Measurements from ENCODE around the gene HTT-AS.
"Not testable (repeated sequence)": the region's sequence is repeated elsewhere in the genome, so short reads cannot be mapped to it uniquely, and the experiment has no call there.

Gene HTT-AS

DNA sequence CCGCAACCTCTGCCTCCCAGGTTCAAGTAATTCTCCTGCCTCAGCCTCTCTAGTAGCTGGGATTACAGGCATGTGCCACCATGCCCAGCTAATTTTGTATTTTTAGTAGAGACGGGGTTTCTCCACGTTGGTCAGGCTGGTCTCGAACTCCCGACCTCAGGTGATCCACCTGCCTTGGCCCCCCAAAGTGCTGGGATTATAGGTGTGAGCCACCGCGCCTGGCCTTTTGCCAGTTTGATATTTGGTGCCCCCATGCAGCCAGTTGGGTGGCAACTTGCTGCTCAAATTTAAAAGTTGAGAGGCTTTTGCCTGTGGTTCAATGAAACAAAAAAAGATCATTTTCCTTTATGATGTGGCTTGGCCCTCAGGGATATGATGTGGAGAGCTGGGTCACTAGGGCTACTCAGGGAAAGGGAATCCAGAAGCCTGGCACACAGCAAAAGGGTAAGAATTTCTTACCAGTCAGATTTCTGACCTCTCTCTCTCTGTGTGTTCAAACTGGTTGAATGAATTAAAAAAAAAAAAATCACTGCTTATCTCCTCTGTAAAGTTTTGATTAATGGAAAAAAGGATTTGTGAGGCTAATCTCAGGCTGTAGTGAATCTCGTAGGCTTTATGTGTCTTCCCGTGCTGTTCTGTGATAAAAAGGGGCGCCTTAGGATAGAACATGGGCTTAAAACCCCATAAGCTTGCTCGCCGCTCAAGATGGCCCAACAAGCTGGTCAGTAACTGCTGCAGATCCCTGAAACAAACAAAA is 23.0 kb downstream of the HTT-AS start:
- DNase-seq: not testable (repeated sequence)

DNA sequence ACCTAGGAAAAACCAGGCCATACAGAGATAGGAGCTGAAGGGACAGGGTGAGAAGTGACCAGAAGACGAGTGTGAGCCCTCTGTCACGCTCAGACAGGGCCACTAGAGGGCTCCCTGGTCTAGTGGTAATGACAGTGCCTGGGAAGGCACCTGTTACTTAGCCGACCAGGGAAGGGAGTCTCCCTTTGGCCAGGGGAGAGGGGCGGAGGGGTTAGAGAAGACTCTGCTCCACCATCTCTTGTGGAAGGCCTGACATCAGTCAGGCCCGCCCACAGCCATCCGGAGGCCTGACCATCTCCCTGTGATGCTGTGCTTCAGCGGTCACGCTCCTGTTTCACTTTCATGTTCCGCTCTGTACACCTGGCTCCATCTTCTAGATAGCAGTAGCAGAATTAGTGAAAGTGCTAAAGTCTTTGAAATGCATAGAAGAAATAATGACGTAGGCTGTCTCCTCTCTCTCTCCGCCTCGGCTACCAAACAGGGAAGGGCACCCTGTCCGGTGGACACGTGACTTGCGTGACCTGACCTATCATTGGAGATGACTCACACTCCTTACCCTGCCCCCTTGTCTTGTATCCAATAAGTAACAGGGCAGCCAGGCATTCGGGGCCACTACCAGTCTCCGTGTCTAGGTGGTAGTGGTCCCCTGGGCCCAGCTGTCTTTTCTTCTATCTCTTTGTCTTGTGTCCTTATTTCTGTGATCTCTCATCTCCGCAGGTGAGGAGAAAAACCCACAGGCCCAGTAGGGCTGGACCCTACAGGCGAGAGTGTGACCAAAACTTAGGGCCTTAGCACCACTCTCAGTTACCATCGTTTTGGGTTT is 26.7 kb downstream of the HTT-AS start:
- DNase-seq: peak; percentile 63

DNA sequence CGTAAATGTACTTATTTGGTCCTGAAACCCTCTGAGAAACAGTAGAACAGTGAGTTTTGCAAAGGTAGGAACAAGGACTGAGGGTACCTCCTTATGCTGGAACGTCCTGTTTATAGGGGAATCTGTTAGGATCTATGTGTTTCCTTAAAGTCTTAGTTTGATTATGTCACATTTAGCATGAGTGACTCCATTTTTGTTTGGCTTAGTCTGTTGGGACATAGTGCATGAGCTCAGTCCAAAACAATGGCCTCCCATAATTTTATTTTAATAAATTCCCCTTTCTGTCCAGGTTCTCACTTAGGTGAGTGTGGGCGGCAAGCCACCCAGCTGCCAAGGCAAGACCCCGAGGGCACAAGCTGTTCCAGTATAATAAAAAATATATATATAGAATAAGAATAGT is 27.7 kb downstream of the HTT-AS start:
- DNase-seq: no peak

DNA sequence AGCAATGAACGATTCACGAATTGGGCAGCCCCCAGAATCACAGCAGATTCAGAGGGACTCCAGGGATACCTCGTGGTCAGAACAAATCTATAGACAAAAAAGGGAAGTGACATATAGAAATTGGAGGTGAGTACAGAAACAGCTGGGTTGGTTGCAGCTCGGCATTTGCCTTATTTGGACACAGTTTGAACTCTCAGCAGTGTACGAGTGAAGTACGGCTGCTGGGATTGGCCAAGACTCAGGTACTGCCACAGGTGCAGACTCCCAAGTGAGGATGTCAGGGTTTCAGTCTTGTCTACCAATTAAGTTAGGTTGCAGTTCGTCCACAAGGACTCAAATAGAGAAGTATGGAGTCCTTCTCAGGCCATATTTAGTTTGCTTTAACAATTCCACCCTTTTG is 28.2 kb downstream of the HTT-AS start:
- DNase-seq: no peak

DNA sequence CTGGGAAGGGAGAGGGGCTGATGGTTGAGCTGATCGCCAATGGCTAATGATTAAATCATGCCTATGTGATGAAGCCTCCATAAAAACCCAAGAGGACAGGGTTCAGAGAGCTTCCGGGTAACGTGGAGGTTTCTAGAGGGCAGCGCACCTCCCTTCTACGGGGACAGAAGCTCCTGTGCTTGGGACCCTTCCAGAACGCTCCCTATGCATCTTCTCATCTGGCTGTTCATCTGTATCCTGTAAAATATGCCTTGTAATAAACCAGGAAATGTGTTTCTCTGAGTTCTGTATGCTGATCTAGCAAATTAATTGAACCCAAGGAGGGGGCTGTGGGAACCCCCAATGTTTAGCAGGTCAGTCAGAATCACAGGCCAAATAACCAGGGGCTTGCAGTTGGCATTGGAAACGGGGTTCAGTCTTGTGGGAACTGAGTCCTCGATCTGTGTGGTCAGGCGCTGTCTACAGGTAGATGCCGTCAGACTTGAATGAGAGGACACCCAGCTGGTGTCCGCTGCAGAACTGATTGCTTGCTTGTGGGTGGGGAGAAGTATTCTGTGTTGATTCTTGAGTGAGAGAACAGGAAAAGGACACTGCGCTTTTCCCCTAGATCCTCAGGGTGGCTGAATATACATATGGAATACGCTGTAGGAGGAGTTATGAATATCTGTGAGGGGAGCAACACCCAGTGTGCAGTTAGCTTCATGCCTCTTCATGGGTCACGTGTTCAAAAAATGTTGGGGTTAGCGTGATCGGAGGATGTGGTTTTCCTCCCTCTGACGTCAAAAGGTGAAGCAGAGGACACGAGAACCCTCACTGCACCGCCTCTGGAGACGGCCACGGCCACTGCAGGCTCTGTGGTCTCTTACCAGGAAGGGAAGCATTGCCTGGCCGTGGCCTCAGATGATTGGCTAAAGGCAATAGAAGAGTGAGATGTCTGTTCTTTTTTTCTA is 29.2 kb downstream of the HTT-AS start:
- DNase-seq: no peak

DNA sequence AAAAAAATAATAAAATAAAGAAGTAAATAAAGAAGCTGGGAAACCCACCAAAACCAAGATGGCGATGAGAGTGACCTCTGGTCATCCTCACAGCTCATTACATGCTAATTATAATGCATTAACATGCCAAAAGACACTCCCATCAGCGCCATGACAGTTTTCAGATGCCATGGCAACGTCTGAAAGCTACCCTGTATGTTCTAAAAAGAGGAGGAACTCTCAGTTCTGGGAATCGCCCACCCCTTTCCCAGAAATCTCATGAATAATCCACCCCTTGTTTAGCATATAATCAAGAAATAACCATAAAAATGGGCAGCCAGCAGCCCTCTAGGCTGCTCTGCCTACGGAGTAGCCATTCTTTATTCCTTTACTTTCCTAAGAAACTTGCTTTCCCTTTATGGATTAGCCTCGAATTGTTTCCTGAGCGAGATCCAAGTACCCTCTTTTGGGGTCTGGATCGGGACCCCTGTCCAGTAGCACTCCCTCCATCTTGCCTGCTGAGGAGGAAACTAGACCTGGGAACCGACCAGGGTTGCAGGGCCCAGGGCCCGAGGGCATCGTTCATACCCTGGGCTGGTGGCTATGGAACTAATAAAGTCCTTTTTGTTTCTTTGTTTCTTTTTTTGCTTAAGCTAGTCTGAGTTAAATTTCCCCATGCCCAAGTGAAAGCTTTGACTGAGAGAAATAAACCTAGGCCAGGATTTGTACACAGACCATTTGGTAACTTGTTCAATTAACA is 30.9 kb downstream of the HTT-AS start:
- no peak for DNase-seq

DNA sequence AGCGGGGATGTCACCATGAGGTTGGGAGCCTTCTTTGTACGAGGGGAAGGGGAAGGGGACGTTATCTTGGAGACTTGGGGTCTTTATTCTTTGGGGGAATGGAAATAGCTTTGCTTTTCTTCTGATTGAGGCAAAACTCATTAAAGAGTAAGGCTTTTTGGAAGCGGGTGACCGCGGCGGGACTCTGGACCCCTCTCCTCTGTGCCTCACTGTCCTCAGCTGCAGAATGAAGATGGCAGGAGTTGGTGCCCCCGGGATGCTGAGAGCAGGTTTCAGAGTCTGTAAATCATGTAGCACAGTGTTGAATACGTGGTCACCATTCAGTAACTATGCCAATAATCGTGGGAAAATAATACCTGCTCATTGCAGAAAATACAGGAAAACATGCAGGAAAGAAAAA is 32.1 kb downstream of the HTT-AS start:
- DNase-seq: no peak

DNA sequence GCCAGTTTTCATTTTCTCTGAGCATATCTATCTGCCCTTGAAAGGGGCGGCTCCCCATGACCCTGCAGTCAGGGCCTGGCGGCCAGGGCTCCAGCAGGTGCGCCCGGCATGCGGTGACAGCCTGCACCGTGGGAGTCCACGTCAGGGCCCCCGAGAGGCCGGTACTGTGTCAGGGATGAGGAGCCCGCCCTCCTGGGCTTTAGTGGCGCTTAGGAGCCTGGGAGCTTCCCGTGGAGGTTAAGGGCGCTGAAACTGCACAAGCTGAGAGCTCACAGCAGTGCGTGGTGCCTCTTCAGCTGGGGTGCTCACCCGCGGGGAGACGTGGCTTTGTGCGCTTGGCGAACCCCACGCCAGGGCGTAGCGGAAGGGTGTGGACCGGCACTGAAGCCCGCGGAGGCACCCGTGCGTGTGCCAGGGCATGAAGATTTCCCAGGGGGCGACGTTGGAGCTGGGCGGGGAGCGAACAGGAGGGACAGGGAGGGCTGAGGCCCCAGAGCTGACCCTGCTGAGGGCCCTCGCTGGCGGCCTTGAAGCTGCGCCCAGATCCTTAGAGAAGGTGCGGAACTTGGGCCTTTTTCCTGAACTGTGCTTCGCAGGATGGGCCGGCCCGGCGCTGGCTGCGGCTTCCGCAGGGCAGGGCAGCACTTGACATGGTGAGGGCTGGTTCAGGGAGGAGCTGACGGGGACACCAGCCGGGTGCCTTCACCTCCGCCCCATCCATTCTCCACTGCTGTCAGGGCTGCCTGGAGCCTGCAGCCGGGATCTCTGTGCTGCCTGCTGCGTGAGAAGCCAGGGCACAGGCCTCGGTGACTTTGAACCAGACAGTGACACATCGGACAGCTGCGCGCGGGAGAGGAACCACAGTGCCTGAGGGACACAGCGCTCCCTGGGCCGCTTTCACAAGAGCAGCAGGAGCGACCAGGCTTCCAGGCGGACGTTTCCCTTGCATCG is 32.9 kb downstream of the HTT-AS start:
- peak; percentile 71 for DNase-seq

DNA sequence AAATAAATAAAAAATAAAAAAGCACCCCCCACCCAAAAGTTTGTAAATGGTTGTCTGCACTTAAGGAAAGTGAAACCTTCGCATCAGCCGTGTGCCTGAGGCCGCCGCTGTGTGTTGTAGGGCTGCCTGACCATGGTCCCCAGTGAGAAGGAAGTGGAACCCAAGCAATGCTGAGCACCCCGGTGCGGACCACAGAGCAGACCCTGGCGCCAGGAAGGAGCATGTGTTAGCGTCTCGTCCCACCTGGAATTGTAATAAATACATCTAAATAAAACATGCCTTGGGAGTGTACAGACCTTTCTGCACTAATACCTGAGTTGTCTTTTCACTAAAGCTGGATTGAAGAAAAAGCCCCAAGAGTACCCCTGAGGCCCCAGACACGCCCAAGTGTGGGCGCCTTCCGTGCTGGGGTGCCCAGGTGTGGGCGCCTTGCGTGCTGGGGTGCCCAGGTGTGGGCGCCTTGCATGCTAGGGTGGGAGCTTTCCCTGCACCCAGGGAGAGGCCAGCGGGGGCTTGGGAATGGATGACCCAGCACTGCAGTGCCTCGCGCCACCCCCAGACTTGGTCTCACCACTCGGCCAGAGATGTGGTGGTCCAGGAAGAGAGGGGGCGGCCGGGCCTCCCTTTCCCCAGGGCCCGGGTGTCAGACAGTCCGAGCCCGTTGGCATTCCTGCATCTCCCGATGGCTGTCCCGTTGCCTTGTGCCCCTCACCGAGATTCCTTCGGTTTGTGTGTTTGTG is 33.7 kb downstream of the HTT-AS start:
- no peak for DNase-seq

DNA sequence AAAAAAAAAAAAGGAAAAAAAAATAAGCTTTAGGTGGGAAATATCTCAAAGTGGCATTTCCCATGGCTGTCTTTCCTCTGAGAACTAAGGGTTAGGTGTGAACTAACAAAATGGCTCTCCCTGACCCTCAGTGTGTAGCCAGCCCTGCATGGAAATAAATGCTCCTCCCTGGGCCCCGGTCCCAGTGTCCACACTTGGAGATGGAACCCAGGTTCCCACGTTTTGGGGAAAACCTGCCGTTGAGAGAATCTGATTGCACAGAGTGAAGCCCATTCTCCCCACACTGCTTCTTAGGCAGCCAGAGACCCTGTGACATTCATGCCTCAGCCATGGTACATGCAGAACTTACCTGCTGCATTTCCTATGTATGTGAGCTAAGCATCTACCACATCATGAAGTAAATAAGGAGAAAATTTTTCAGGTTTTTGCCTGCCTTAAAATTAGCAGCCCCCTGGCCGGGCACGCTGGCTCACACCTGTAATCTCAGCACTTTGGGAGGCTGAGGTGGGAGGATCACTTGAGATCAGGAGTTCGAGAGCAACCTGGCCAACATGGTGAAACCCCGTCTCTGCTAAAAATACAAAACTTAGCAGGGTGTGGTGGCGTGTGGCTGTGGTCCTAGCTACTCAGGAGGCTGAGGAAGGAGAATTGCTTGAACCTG is 34.5 kb downstream of the HTT-AS start:
- DNase-seq: no peak

DNA sequence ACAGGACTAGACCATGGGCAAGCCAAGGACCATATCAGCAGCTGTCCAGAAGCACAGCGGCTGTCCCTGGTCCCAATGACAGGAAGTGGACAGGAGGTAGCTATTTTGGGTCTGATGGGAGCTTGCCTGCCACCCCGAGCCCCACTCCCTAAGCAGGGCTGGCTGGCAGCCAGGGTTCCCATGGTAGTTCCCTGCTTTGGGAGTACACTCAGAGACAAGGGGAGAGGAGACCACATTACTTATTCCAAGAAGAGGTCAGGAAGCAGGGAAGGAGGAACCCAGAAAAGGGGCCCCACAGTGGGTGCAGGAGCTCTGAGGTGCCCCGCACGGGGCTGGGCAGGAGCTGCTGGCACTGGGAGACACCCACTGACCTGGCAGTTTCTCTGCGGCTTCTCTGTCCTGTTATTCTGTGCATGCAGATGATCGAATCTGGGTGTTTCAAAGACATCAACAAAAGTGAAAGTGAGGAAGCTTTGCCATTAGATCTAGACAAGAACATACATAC is 36.3 kb downstream of the HTT-AS start:
- DNase-seq: peak; percentile 66

DNA sequence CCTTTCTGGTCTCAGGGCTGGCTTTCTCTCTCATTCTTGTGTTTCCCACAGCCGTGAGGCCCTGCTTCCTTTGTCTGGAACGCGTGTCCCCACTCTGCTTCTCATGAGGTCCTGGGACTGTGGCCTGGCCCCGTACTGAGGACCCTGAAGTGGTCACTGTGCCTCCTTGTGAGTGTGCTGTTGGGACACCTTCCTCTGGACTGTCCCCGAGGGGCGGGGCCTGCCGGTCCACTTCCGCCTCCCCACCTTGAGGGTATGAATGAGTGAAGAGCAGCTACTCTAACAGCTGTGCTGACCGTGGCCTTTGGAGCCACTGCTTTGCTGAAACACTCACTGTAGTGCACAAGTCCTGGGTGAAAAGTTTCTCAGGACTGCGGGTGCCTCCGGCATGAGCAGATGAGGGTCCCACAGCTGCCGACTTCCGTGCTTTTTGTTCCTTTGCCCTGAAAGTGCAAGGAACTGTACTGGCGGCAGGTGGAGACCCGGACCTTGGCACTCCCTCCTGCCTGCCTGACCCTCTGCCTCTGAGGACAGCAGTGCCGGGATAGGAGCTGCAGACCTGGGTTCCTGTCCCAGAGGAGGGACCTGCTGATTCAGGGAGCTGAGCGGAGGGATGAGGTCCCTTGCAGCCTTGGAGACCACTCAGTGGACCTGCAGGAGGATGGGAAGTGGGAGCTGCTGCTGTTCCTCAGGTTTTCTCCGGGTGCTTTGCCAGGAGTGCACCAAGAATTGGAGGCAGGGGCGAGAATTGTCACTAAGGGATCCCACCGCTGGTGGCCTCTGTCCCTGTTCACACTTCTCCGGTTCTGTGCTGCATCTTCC is 38.0 kb downstream of the HTT-AS start:
- no peak for DNase-seq

DNA sequence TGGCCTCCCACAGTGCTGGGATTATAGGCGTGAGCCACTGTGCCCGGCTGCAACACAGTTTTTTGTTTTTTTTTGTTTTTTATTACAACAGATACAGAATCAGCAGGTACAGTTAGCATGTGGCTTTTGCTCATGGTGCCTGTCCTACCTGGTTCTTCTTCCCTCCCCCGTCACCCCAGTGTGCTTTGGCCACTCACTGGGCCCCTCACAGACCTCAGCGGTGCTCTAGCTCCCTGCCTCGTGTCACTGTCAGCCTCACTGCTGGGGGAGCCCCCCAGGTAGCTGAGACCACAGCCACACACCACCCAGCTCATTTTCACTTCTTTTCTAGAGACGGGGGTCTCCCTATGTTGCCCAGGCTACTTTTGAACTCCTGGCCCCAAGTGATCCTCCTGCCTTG is 38.7 kb downstream of the HTT-AS start:
- no peak for DNase-seq

DNA sequence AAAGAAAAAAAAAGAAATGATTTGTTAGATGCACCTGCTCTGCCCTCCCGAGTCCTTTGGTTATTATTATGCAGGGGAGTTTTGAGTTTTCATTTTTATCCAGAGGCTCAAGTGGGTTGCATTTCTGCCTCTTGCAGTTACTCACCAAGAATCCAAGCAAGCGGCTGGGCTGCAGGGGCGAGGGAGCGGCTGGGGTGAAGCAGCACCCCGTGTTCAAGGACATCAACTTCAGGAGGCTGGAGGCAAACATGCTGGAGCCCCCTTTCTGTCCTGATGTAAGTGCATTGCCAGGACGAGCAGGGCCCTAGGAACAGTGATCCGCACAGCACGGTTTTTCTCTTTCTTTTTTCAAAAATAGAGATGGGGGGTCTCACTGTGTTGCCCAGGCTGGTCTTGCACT is 39.1 kb downstream of the HTT-AS start:
- DNase-seq: no peak

DNA sequence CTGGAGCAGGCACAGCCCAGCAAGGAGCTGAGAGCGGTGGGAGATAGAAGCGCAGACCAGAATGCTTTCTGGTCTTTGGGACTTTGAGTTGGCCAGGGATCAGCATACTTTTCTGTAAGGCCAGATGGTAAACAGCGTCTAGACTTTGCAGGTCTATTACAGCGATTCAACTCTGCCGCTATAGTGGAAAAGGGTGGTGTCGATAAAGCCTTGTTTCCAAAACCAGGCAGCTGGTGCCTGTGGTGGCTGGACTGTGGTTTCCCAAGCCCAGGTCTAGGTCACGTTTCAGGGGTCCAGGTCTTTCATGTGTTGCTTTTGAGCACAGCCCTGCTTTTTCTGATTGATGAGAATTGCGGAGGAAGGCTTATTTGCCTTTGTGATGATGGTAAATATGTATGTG is 40.1 kb downstream of the HTT-AS start:
- DNase-seq: no peak

DNA sequence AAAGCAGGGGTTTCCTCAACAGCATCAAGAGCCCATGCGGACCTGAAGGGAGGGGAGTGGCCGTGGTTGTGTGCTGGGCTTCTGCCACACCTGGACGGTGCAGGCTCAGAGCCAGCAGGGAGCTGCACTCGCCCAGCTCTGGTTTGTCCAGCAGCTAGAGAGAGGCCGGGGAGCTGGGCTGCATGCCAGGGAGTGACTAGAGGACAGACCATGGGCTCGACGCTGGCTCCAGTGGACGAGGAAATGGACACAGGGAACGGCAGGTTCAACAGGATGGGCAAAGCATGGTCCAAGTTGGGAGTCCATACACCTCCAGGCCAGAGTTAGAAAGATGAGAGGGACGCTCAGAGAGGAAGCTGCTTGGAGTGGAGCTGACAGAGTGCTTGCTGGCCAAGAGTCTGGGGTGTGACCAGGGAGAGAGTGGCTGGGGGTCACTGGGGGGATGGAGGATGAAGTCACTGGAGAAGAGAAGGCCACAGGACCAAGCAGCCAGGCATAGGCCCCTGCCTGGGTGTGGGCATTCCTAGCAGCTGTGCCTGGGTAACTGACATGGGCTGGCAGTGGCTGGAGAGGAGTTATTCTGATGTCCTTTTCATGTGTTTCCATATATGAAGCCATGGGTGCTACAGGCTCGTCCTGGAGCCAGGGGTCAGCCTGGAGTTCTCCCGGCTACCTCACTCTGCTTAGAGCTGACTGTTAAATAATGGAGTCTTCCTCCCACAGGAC is 42.8 kb downstream of the HTT-AS start:
- DNase-seq: no peak

DNA sequence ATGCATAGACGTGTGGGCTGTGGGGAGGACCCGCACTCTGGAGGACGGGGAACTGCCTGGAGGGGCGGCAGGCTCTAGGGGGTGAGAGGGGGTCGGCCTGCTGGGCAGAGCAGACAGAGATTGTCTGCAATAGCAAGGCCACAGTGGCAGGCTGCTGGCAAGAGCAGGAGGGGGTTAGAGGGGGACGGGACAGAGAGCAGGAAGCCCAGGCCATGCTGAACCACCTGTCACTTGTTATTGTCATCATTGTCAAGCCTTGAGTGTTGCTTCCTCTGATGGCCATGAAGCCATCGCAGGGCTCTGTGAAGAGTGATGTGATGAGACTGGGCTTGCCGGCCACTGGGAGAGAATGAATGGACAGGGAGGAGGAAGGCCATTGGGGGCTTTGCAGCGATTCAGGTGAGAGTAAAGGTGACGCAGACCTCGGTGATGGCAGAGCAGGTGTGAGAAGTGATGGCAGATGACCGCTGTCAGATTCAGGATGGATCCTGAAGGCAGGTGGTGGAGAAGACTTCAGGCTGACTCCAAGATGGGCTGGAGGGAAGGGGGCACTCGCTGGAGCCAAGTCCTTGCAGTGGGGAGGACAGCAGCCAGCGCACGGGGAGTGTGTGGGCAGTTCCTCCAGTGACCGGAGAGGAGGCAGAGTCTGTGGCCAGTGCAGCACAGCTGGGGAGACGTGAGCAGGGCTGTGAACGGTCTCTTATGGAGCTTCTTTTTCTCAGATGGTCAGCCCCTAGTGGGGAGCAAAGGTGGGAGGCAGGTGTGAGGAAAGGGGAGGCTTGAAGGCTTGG is 43.6 kb downstream of the HTT-AS start:
- no peak for DNase-seq
